HepG2 (cell line): ENCODE data around the gene SEMA3F. TPM values are rescaled to one million over a fixed set of nuclear protein-coding genes. Genes with fewer than 3 reads are reported as not detected.
A peak's percentile ranks its signal among the peaks of the same experiment; 100 is the strongest.

ENCODE experiments used
- ATF1 ChIP-seq: IDR thresholded peaks from 2 replicates; pipeline ENCODE4 v1.6.1; 2016; ENCODE audit warnings: mild to moderate bottlenecking, control low read depth
- CBX2 ChIP-seq, 2 experiments: fragments of 200-600 bp in 1 of 2; sonication (generic); formaldehyde crosslinking in 1 of 2; IDR thresholded peaks; 2 replicates each; pipeline versions ENCODE4 v1.7.0 to v1.8.1; 2018 to 2022; ENCODE audit warnings: low read depth in 2 of 2, low read length in 1 of 2, mild to moderate bottlenecking in 1 of 2, missing genetic modification reagents in 1 of 2
- CEBPB ChIP-seq: IDR thresholded peaks from 2 replicates; pipeline ENCODE4 v1.6.1; 2011; ENCODE audit warnings: low read depth, low read length, improper control_type of control experiment, borderline replicate concordance
- CSRNP2 ChIP-seq: sonication (generic); formaldehyde crosslinking; conservative IDR thresholded peaks from 2 replicates; pipeline ENCODE4 v1.8.0; 2022; ENCODE audit warnings: low read depth, missing genetic modification reagents
- DNMT1 ChIP-seq: sonication (generic); formaldehyde crosslinking; IDR thresholded peaks from 2 replicates; pipeline ENCODE4 v1.5.1; 2020; ENCODE audit warnings: mild to moderate bottlenecking, missing genetic modification reagents
- FOXA1 ChIP-seq, 2 experiments: fragments of 450-650 bp in 1 of 2; sonication (generic) in 1 of 2; formaldehyde crosslinking in 1 of 2; IDR thresholded peaks; 2 replicates each; pipeline versions ENCODE4 v1.4.0 to v1.6.1; 2016 to 2020; ENCODE audit warnings: missing genetic modification reagents in 1 of 2
- JUND ChIP-seq: sonication (generic); formaldehyde crosslinking; IDR thresholded peaks from 2 replicates; pipeline ENCODE4 v1.8.0; 2022; ENCODE audit warnings: mild to moderate bottlenecking, missing genetic modification reagents
- KDM5B ChIP-seq: sonication (generic); formaldehyde crosslinking; IDR thresholded peaks from 2 replicates; pipeline ENCODE4 v1.4.0; 2020; ENCODE audit warnings: missing genetic modification reagents, mild to moderate bottlenecking, borderline replicate concordance
- MAFF ChIP-seq: IDR thresholded peaks from 2 replicates; pipeline ENCODE4 v1.6.1; 2011; ENCODE audit warnings: low read depth, low read length, improper control_type of control experiment
- MZF1 ChIP-seq: sonication (generic); formaldehyde crosslinking; IDR thresholded peaks from 2 replicates; pipeline ENCODE4 v1.8.1; 2023; ENCODE audit warnings: mild to moderate bottlenecking, missing genetic modification reagents, borderline replicate concordance
- NBN ChIP-seq: fragments of 450-650 bp; conservative IDR thresholded peaks from 2 replicates; pipeline ENCODE4 v1.6.1; 2017
- NFRKB ChIP-seq: fragments of 450-650 bp; IDR thresholded peaks from 2 replicates; pipeline ENCODE4 v1.6.1; 2017
- NR2F2 ChIP-seq: IDR thresholded peaks from 2 replicates; pipeline ENCODE4 v1.6.1; 2012; ENCODE audit warnings: low read depth, inconsistent platforms, borderline replicate concordance
- POLR2AphosphoS2 ChIP-seq: IDR thresholded peaks from 2 replicates; pipeline ENCODE4 v1.6.1; 2011; ENCODE audit warnings: low read depth, low read length, improper control_type of control experiment
- RBFOX2 ChIP-seq: fragments of 200-400 bp; formaldehyde crosslinking; IDR thresholded peaks from 2 replicates; pipeline ENCODE4 v1.6.1; 2017; ENCODE audit warnings: low read depth, mild to moderate bottlenecking, low read length
- RFXANK ChIP-seq: IDR thresholded peaks from 2 replicates; pipeline ENCODE4 v1.6.1; 2016
- SIN3B ChIP-seq: fragments of 150-350 bp; IDR thresholded peaks from 2 replicates; pipeline ENCODE4 v1.6.1; 2014; ENCODE audit warnings: low read length
- TFAP4 ChIP-seq: sonication (generic); IDR thresholded peaks from 2 replicates; pipeline ENCODE4 v1.6.1; 2016; ENCODE audit warnings: low read depth, borderline replicate concordance
- THAP7 ChIP-seq: sonication (generic); formaldehyde crosslinking; IDR thresholded peaks from 2 replicates; pipeline ENCODE4 v1.8.1; 2023; ENCODE audit warnings: mild to moderate bottlenecking, missing genetic modification reagents
- TOE1 ChIP-seq: sonication (generic); formaldehyde crosslinking; IDR thresholded peaks from 2 replicates; pipeline ENCODE4 v1.4.0; 2020; ENCODE audit warnings: mild to moderate bottlenecking, missing genetic modification reagents
- ZFP41 ChIP-seq: sonication (generic); formaldehyde crosslinking; IDR thresholded peaks from 2 replicates; pipeline ENCODE4 v1.4.0; 2020; ENCODE audit warnings: mild to moderate bottlenecking, missing genetic modification reagents, borderline replicate concordance
- ZNF451 ChIP-seq: sonication (generic); formaldehyde crosslinking; IDR thresholded peaks from 2 replicates; pipeline ENCODE4 v1.5.0; 2020; ENCODE audit warnings: mild to moderate bottlenecking, missing genetic modification reagents
- ZNF615 ChIP-seq: sonication (generic); formaldehyde crosslinking; IDR thresholded peaks from 2 replicates; pipeline ENCODE4 v1.5.0; 2020; ENCODE audit warnings: mild to moderate bottlenecking, missing genetic modification reagents, borderline replicate concordance
- ZNF670 ChIP-seq: sonication (generic); formaldehyde crosslinking; IDR thresholded peaks from 2 replicates; pipeline ENCODE4 v1.8.0; 2022; ENCODE audit warnings: mild to moderate bottlenecking, missing genetic modification reagents, borderline replicate concordance
- ZNF720 ChIP-seq: sonication (generic); formaldehyde crosslinking; IDR thresholded peaks from 2 replicates; pipeline ENCODE4 v1.4.0; 2020; ENCODE audit warnings: missing genetic modification reagents
- ZNF850 ChIP-seq: sonication (generic); formaldehyde crosslinking; conservative IDR thresholded peaks from 2 replicates; pipeline ENCODE4 v1.9.0; 2021; ENCODE audit warnings: mild to moderate bottlenecking, missing genetic modification reagents
- polyA plus RNA-seq, 8 experiments: library from polyadenylated mRNA; depleted of rRNA in 3 of 8; stranded (reverse) in 7 of 8; unstranded in 1 of 8; fragments of >200 nt; fragmentation: Illumina TruSeq in 4 of 8; extraction: Trizol in 4 of 8; gene quantifications; 2 replicates each; pipeline versions ENCODE4 v1.2.1 to v1.2.3, GENCODE V29; 2011 to 2016; ENCODE audit warnings: low read depth in 4 of 8, missing spikeins in 1 of 8, mixed read lengths in 1 of 8; ENCODE audit not compliant: insufficient read depth in 1 of 8
- total RNA-seq, 5 experiments: library from RNA; depleted of rRNA; stranded (reverse); fragments of >200 nt; fragmentation: Illumina TruSeq; extraction: Trizol; gene quantifications; 2 replicates each; pipeline ENCODE4 v1.2.3, GENCODE V29; 2016; ENCODE audit warnings: low read depth in 1 of 5
- TF ChIP-seq, protein P1 (sequence below): sonication (generic); formaldehyde crosslinking; IDR thresholded peaks from 2 replicates; pipeline ENCODE4 v1.4.0; 2020; ENCODE audit warnings: missing genetic modification reagents

The SEMA3F gene
- total and polyA plus RNA-seq, 2 of the 13 experiments (the other 11 are each of a cell fraction or from before 2014, with no cell fraction given) = 7.6 to 17.2 TPM

DNA sequence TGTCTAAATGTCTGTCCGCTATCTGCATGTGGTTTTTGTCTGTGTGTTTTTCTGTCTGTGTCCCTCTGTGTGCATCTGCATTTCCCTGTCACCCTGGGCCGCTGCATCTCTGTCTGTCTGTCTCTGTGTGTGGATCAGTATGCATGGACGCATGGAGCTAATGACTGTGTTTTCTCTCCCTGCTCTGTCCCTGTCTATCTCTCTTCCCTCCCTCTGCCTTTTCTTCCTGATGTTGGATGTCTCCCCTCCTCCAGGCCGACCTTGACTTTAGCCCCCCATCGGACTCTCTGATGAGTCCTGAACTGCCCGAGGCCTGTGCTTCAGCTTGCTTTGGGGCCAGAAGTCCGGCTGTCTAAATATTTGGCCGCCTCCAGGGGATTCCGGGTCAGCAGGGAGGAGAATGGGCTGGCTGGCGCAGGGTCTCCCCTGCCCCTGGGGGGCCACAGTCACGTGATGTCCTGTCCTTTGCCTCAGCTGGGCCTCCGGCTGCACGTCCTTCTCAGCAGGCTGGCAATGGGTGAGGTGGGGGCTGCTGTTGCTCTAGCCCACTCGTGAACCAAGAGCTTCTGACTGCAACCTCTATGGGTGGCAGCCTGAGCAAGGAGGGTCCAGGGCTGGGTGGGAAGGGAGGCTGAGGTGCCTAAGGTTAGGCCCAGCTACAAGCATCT, 53.7 kb downstream of the SEMA3F start (continued):
- TF ChIP-seq THAP7 (CRISPR knock-in tag) (0 out of 2 replicates have a peak, but pooled peaks have one; percentile 40), RBFOX2 (peak; percentile 55; the same call in 1 of the 2 replicates), ZNF850 (no peak), RFXANK (CRISPR knock-in tag) (no peak), ZNF451 (CRISPR knock-in tag) (no peak; the same call in 1 of the 2 replicates), SIN3B (no peak), CBX2 (IDR thresholded peaks at IDR 0.05; ENCODE audit: low read depth, low read length) (no peak), CBX2 (CRISPR knock-in tag; IDR thresholded peaks at IDR 0.05; ENCODE audit: low read depth) (no peak), ZNF670 (CRISPR knock-in tag) (no peak; the same call in 1 of the 2 replicates), NR2F2 (no peak), NBN (peak; percentile 49; the same call in 1 of the 2 replicates), ZFP41 (CRISPR knock-in tag) (no peak), JUND (CRISPR knock-in tag) (peak; percentile 61), NFRKB (no peak), TOE1 (CRISPR knock-in tag) (no peak), FOXA1 (IDR thresholded peaks at IDR 0.05) (no peak), FOXA1 (CRISPR knock-in tag; IDR thresholded peaks at IDR 0.05) (peak; percentile 61; the same call in 1 of the 2 replicates), MZF1 (CRISPR knock-in tag) (no peak), CSRNP2 (CRISPR knock-in tag) (no peak), POLR2AphosphoS2 (no peak), MAFF (no peak), ATF1 (CRISPR knock-in tag) (no peak), DNMT1 (CRISPR knock-in tag) (no peak), ZNF615 (CRISPR knock-in tag) (no peak), CEBPB (no peak), KDM5B (peak; percentile 85), TFAP4 (peak; percentile 95), ZNF720 (CRISPR knock-in tag) (no peak)
- TF ChIP-seq, protein P1, sequence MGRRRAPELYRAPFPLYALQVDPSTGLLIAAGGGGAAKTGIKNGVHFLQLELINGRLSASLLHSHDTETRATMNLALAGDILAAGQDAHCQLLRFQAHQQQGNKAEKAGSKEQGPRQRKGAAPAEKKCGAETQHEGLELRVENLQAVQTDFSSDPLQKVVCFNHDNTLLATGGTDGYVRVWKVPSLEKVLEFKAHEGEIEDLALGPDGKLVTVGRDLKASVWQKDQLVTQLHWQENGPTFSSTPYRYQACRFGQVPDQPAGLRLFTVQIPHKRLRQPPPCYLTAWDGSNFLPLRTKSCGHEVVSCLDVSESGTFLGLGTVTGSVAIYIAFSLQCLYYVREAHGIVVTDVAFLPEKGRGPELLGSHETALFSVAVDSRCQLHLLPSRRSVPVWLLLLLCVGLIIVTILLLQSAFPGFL (CRISPR knock-in tag) = no peak
